Suprapubic skin (tissue), 4 donors: ENCODE measurements around the gene MACO1. TPM values are rescaled to one million over a fixed set of nuclear protein-coding genes. Genes with fewer than 3 reads are reported as not detected.

ENCODE experiments used
- DNase-seq, 2 donors: peaks; one replicate each; pipeline ENCODE4 v3.0.0-alpha.2; 2019; ENCODE audit warnings: low spot score in 2 of 2
- H3K27ac ChIP-seq: fragments of 200-600 bp; sonication (generic); one replicate; pipeline ENCODE4 v1.5.1; 2019
- H3K27me3 ChIP-seq: fragments of 200-600 bp; sonication (generic); one replicate; pipeline ENCODE4 v1.5.1; 2019
- H3K36me3 ChIP-seq: fragments of 200-600 bp; sonication (generic); one replicate; pipeline ENCODE4 v1.5.1; 2019
- H3K4me1 ChIP-seq: fragments of 200-600 bp; sonication (generic); one replicate; pipeline ENCODE4 v1.5.1; 2019
- H3K4me3 ChIP-seq: fragments of 200-600 bp; sonication (generic); one replicate; pipeline ENCODE4 v1.5.1; 2019; ENCODE audit warnings: mild to moderate bottlenecking
- H3K9me3 ChIP-seq: fragments of 200-600 bp; sonication (generic); one replicate; pipeline ENCODE4 v1.5.1; 2019
- EP300 ChIP-seq: sonication (generic); formaldehyde crosslinking; IDR thresholded peaks from one replicate; pipeline ENCODE4 v1.6.1; 2017; ENCODE audit warnings: antibody characterized with exemption
- POLR2A ChIP-seq, 2 donors: fragments of 450-650 bp; IDR thresholded peaks; one replicate each; pipeline ENCODE4 v1.6.1; 2017; ENCODE audit warnings: antibody characterized with exemption in 2 of 2, mild to moderate bottlenecking in 2 of 2, moderate library complexity in 2 of 2
- POLR2AphosphoS5 ChIP-seq, 3 donors: sonication (generic); formaldehyde crosslinking; IDR thresholded peaks; one replicate each; pipeline ENCODE4 v1.6.1; 2017; ENCODE audit warnings: antibody characterized with exemption in 3 of 3
- WGBS: methylation state at CpG from one replicate; pipeline ENCODE4 v1.1.5; 2018; 5-methylcytosine and 5-hydroxymethylcytosine counted together
- total RNA-seq, 4 donors: library from RNA; depleted of rRNA; stranded (reverse); fragments of >200 nt; gene quantifications; one replicate each; pipeline ENCODE4 v1.1.0, GENCODE V29; 2016
- TF ChIP-seq, protein P1 (sequence below), 2 donors: fragments of 200-600 bp in 1 of 2; fragments of 450-650 bp in 1 of 2; sonication (generic) in 1 of 2; IDR thresholded peaks; one replicate each; pipeline ENCODE4 v1.5.1; 2016 to 2019; ENCODE audit warnings: antibody characterized with exemption in 2 of 2, mild to moderate bottlenecking in 1 of 2, moderate library complexity in 1 of 2

Gene MACO1
- total RNA-seq, 4 donors from 2014 or later: 13.2 to 22.0 (median 16.0) TPM

DNA sequence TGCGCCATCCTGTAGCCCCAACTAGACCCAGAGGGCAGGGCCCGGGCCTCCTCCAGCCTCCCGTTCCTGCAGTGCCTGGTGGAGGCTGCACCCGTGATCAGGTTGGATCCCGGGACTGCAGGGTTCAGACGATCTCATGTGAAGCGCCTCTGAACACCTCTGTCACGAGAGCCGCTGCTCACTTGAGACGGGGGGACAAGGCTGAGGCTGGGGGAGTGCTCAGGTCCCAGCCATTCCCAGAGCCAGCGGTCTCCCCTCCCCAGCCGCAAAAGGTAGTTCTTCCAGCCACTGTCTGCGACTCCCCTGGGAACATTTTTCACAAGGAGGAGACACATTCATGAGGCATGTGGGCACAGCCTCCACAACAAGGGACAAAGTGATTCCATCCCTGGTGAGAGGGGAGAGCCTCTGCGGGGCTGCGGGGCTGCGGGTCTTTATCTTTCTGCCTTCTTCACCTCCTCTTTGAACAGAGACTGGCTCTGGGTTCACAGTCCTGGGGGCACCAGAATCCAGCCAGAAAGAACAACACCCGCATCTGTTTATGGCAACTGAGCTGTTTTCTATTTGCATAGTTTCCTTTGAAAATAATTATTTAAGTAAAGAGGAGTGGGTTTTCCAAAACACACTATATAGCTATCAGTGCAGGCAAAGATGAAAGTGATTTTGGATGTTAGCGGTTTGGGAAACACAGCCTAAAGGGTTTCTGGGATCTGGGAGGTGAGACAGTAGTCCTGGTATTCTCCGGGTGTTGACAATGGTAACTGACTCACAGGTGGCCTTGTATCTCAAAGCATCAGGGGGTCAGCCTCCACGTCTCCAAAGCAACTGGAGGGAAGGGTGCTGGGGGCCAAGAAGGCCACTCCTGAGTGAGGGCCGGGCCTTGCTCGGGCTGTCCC, 99.7 kb downstream of the MACO1 start:
- Histone ChIP-seq H3K27ac (no peak overlapping the region), H3K4me1 (peaks cover 4% of the 10 kb centered on the region), H3K4me3 (no peak overlapping the region), H3K9me3 (no peaks in the 10 kb centered on the region), H3K36me3 (no peaks in the 10 kb centered on the region), H3K27me3 (peaks cover 3% of the 10 kb centered on the region)
- no peak for DNase-seq
- TF ChIP-seq EP300 (no peak), POLR2AphosphoS5 (IDR thresholded peaks at IDR 0.05) (no peak), POLR2A (IDR thresholded peaks at IDR 0.05) (no peak)
- TF ChIP-seq, protein P1, sequence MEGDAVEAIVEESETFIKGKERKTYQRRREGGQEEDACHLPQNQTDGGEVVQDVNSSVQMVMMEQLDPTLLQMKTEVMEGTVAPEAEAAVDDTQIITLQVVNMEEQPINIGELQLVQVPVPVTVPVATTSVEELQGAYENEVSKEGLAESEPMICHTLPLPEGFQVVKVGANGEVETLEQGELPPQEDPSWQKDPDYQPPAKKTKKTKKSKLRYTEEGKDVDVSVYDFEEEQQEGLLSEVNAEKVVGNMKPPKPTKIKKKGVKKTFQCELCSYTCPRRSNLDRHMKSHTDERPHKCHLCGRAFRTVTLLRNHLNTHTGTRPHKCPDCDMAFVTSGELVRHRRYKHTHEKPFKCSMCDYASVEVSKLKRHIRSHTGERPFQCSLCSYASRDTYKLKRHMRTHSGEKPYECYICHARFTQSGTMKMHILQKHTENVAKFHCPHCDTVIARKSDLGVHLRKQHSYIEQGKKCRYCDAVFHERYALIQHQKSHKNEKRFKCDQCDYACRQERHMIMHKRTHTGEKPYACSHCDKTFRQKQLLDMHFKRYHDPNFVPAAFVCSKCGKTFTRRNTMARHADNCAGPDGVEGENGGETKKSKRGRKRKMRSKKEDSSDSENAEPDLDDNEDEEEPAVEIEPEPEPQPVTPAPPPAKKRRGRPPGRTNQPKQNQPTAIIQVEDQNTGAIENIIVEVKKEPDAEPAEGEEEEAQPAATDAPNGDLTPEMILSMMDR (IDR thresholded peaks at IDR 0.05): no peak
- whole genome bisulfite sequencing: 90% methylated on average over 17 of the region's 22 CpGs

DNA sequence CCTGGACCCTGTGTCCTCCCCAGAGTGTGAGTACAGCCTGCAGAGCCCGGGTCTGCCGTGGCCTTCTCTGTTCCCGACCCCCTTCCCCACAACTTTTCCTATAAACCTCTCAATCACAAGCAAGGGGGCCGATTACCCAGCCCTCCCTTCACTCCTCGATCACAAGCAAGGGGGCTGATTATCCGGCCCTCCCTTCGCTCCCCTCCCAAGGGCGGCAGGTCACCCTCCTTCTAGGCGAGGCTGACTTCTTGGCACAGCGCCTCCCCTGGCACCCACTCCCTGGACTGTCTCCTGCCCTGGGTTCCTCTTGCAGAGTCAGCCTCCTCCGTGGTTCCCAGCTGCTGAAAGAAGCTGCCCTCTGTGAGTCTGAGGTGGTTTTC, 100.4 kb downstream of the MACO1 start:
- DNase-seq: no peak
- no peaks in the 10 kb centered on the region for H3K36me3 ChIP-seq
- H3K4me1 ChIP-seq: peaks cover 4% of the 10 kb centered on the region
- peaks cover 3% of the 10 kb centered on the region for H3K27me3 ChIP-seq
- WGBS: 63% methylated on average over 9 of the region's 11 CpGs
- H3K9me3 ChIP-seq: no peaks in the 10 kb centered on the region
- no peak for TF ChIP-seq POLR2A (IDR thresholded peaks at IDR 0.05)
- no peak for TF ChIP-seq EP300
- TF ChIP-seq, protein P1 (IDR thresholded peaks at IDR 0.05): no peak
- no peak for TF ChIP-seq POLR2AphosphoS5 (IDR thresholded peaks at IDR 0.05)
- H3K4me3 ChIP-seq: no peak overlapping the region
- H3K27ac ChIP-seq: no peak overlapping the region

DNA sequence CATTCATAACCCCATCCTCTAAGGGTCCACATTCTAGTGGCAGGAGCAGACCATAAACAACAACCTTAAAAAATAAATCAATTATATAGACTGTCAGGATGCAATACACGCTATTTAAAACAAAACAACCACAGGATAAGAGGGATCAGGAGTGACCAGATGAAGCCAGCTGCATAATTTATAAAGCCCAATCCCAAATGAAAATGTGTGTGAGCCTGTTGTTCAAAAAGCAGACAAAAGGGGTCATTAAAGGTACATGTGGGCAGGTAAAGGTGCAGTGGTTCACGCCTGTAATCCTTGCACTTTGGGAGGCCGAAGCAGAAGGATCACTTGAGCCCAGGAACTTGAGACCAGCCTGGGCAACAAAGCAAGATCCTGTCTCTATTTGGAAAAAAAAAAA, 102.3 kb downstream of the MACO1 start:
- 96% methylated on average over 3 of the region's 3 CpGs for WGBS
- Histone ChIP-seq H3K4me1 (no peaks in the 10 kb centered on the region), H3K27ac (no peak overlapping the region), H3K9me3 (no peaks in the 10 kb centered on the region), H3K27me3 (peaks cover 2% of the 10 kb centered on the region), H3K36me3 (no peaks in the 10 kb centered on the region), H3K4me3 (no peak overlapping the region)
- DNase-seq: no peak
- TF ChIP-seq, protein P1 (IDR thresholded peaks at IDR 0.05): no peak
- TF ChIP-seq EP300 (no peak), POLR2AphosphoS5 (IDR thresholded peaks at IDR 0.05) (no peak), POLR2A (IDR thresholded peaks at IDR 0.05) (no peak)

DNA sequence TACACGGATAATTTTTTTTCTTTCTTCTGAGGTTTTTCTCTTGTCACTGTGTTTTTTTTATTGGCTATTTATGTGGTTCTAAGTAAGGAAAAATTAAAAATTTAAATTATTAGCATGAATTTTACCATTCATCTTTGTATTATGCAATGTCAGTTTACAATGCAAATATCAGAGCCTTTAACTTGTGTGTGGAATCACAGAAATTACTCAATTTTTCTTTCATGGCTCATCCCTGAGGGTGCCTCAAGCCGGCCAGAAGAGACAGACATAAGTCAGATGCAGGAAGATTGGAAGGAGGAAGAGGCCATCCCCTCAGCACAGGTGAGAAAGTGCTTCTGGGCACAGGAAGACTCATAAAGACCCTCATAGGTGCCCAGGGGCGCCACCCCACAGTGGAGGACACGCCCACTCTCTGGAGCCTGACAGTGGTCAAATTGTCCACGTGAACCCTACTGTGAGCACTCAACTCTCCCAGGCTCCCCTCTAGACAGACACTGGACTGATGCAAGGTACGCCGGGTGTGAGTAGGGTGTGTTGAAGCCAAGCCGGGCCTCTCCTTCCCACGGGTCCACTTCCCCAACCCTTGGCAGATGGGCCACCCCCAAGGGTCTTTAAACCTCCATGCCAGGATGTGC, 103.2 kb downstream of the MACO1 start:
- Histone ChIP-seq H3K36me3 (no peaks in the 10 kb centered on the region), H3K4me3 (no peak overlapping the region), H3K27ac (no peak overlapping the region), H3K4me1 (no peaks in the 10 kb centered on the region), H3K9me3 (no peaks in the 10 kb centered on the region), H3K27me3 (no peaks in the 10 kb centered on the region)
- TF ChIP-seq EP300 (no peak), POLR2AphosphoS5 (IDR thresholded peaks at IDR 0.05) (no peak), POLR2A (IDR thresholded peaks at IDR 0.05) (no peak)
- TF ChIP-seq, protein P1 (IDR thresholded peaks at IDR 0.05): no peak
- DNase-seq: no peak
- WGBS: 81% methylated on average over 7 of the region's 9 CpGs

DNA sequence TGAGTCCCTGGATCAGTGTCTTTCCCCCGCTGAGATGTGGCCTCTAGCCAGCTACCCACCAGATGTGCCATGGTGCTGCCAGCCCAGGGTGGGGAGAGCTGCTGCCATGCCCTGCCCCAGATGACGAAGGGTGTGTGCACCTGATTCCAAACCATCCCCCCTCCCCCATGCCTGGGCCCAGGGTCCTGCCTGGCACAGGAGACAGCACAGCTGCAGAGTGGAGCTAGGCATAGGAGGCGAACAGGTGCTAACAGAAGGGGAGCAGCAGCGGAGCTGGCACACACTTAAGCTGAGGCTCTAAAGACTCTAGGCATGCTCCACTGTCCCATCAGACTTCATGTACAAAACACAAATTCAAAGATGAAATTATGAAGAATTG, 103.7 kb downstream of the MACO1 start:
- Histone ChIP-seq H3K4me3 (no peak overlapping the region), H3K9me3 (no peaks in the 10 kb centered on the region), H3K36me3 (no peaks in the 10 kb centered on the region), H3K27me3 (no peaks in the 10 kb centered on the region), H3K4me1 (no peaks in the 10 kb centered on the region), H3K27ac (no peak overlapping the region)
- DNase-seq: no peak
- no peak for TF ChIP-seq POLR2AphosphoS5 (IDR thresholded peaks at IDR 0.05)
- TF ChIP-seq, protein P1 (IDR thresholded peaks at IDR 0.05): no peak
- no peak for TF ChIP-seq POLR2A (IDR thresholded peaks at IDR 0.05)
- TF ChIP-seq EP300: no peak
- 90% methylated on average over 4 of the region's 4 CpGs for WGBS
